Suprapubic skin (tissue), 4 donors: ENCODE data around the gene FOXO6. TPM values are rescaled to one million over a fixed set of nuclear protein-coding genes. Genes with fewer than 3 reads are reported as not detected.

Source experiments
- DNase-seq, 2 donors: peaks; one replicate each; pipeline ENCODE4 v3.0.0-alpha.2; 2019; ENCODE audit warnings: low spot score in 2 of 2
- H3K27ac ChIP-seq: fragments of 200-600 bp; sonication (generic); one replicate; pipeline ENCODE4 v1.5.1; 2019
- H3K27me3 ChIP-seq: fragments of 200-600 bp; sonication (generic); one replicate; pipeline ENCODE4 v1.5.1; 2019
- H3K36me3 ChIP-seq: fragments of 200-600 bp; sonication (generic); one replicate; pipeline ENCODE4 v1.5.1; 2019
- H3K4me1 ChIP-seq: fragments of 200-600 bp; sonication (generic); one replicate; pipeline ENCODE4 v1.5.1; 2019
- H3K4me3 ChIP-seq: fragments of 200-600 bp; sonication (generic); one replicate; pipeline ENCODE4 v1.5.1; 2019; ENCODE audit warnings: mild to moderate bottlenecking
- H3K9me3 ChIP-seq: fragments of 200-600 bp; sonication (generic); one replicate; pipeline ENCODE4 v1.5.1; 2019
- CTCF ChIP-seq, 2 donors: fragments of 200-600 bp in 1 of 2; fragments of 450-650 bp in 1 of 2; sonication (generic) in 1 of 2; IDR thresholded peaks; one replicate each; pipeline ENCODE4 v1.5.1; 2016 to 2019; ENCODE audit warnings: antibody characterized with exemption in 2 of 2, mild to moderate bottlenecking in 1 of 2, moderate library complexity in 1 of 2
- EP300 ChIP-seq: sonication (generic); formaldehyde crosslinking; IDR thresholded peaks from one replicate; pipeline ENCODE4 v1.6.1; 2017; ENCODE audit warnings: antibody characterized with exemption
- POLR2A ChIP-seq, 2 donors: fragments of 450-650 bp; IDR thresholded peaks; one replicate each; pipeline ENCODE4 v1.6.1; 2017; ENCODE audit warnings: antibody characterized with exemption in 2 of 2, mild to moderate bottlenecking in 2 of 2, moderate library complexity in 2 of 2
- POLR2AphosphoS5 ChIP-seq, 3 donors: sonication (generic); formaldehyde crosslinking; IDR thresholded peaks; one replicate each; pipeline ENCODE4 v1.6.1; 2017; ENCODE audit warnings: antibody characterized with exemption in 3 of 3
- WGBS: methylation state at CpG from one replicate; pipeline ENCODE4 v1.1.5; 2018; 5-methylcytosine and 5-hydroxymethylcytosine counted together
- total RNA-seq, 4 donors: library from RNA; depleted of rRNA; stranded (reverse); fragments of >200 nt; gene quantifications; one replicate each; pipeline ENCODE4 v1.1.0, GENCODE V29; 2016

FOXO6 gene
- total RNA-seq, 4 donors from 2014 or later, result 1.4 to 2.8 (median 1.6) TPM

GRCh38 chr1:41400225-41400624 is 39.0 kb downstream of the FOXO6 start:
- DNase-seq, result no peak
- 69% methylated on average over 3 of the region's 3 CpGs for WGBS

GRCh38 chr1:41401899-41402298 is 40.7 kb downstream of the FOXO6 start:
- DNase-seq, result no peak
- Histone ChIP-seq H3K4me3 (no peak overlapping the region), H3K36me3 (no peaks in the 10 kb centered on the region), H3K4me1 (peaks cover 24% of the 10 kb centered on the region), H3K27ac (no peak overlapping the region), H3K27me3 (no peaks in the 10 kb centered on the region), H3K9me3 (no peaks in the 10 kb centered on the region)
- WGBS, result 88% methylated on average over 2 of the region's 2 CpGs
- TF ChIP-seq POLR2A (IDR thresholded peaks at IDR 0.05) (no peak), POLR2AphosphoS5 (IDR thresholded peaks at IDR 0.05) (no peak), EP300 (no peak), CTCF (IDR thresholded peaks at IDR 0.05) (no peak)

More at GRCh38 chr1:41400225-41400624, 39.0 kb downstream of the FOXO6 start:
- Histone ChIP-seq H3K4me3 (no peak overlapping the region), H3K27me3 (peaks cover 7% of the 10 kb centered on the region), H3K4me1 (peaks cover 32% of the 10 kb centered on the region), H3K27ac (no peak overlapping the region), H3K36me3 (no peaks in the 10 kb centered on the region), H3K9me3 (no peaks in the 10 kb centered on the region)
- TF ChIP-seq POLR2A (IDR thresholded peaks at IDR 0.05), result no peak
- no peak for TF ChIP-seq CTCF (IDR thresholded peaks at IDR 0.05)
- no peak for TF ChIP-seq EP300
- TF ChIP-seq POLR2AphosphoS5 (IDR thresholded peaks at IDR 0.05), result no peak

- no peak for DNase-seq
- Histone ChIP-seq H3K4me3 (no peak overlapping the region), H3K36me3 (no peaks in the 10 kb centered on the region), H3K27ac (no peak overlapping the region), H3K9me3 (no peaks in the 10 kb centered on the region), H3K4me1 (peaks cover 14% of the 10 kb centered on the region), H3K27me3 (peaks cover 4% of the 10 kb centered on the region)
- no peak for TF ChIP-seq POLR2A (IDR thresholded peaks at IDR 0.05)
- TF ChIP-seq CTCF (IDR thresholded peaks at IDR 0.05), result no peak
- TF ChIP-seq POLR2AphosphoS5 (IDR thresholded peaks at IDR 0.05), result no peak
- TF ChIP-seq EP300, result no peak
- 0% methylated on average over 1 of the region's 10 CpGs for WGBS
These were observed 43.1 kb downstream of the FOXO6 start for GRCh38 chr1:41404308-41404761.

- DNase-seq, result no peak
- peaks cover 9% of the 10 kb centered on the region for H3K4me1 ChIP-seq
- 76% methylated on average over 13 of the region's 14 CpGs for WGBS
- H3K27me3 ChIP-seq, result peaks cover 13% of the 10 kb centered on the region
- H3K9me3 ChIP-seq, result no peaks in the 10 kb centered on the region
- no peaks in the 10 kb centered on the region for H3K36me3 ChIP-seq
- H3K4me3 ChIP-seq, result no peak overlapping the region
- H3K27ac ChIP-seq, result no peak overlapping the region
- TF ChIP-seq POLR2AphosphoS5 (IDR thresholded peaks at IDR 0.05) (no peak), EP300 (no peak), POLR2A (IDR thresholded peaks at IDR 0.05) (no peak), CTCF (IDR thresholded peaks at IDR 0.05) (no peak)
These were observed 46.5 kb downstream of the FOXO6 start for GRCh38 chr1:41407664-41408252.

GRCh38 chr1:41408691-41409090 is 47.5 kb downstream of the FOXO6 start:
- Histone ChIP-seq H3K36me3 (no peaks in the 10 kb centered on the region), H3K27ac (no peak overlapping the region), H3K9me3 (no peaks in the 10 kb centered on the region), H3K27me3 (peaks cover 13% of the 10 kb centered on the region), H3K4me3 (no peak overlapping the region), H3K4me1 (peaks cover 9% of the 10 kb centered on the region)
- TF ChIP-seq EP300 (no peak), POLR2A (IDR thresholded peaks at IDR 0.05) (no peak), POLR2AphosphoS5 (IDR thresholded peaks at IDR 0.05) (no peak), CTCF (IDR thresholded peaks at IDR 0.05) (no peak)
- 82% methylated on average over 6 of the region's 6 CpGs for WGBS
- DNase-seq, result no peak
